Stimulated activated CD4-positive, alpha-beta T cell treated with anti-CD3 and anti-CD28 coated beads, Interleukin-1b, Interleukin-23, amount 100 ng/mL, for 48 hours (primary cell): ENCODE data around the gene KSR2.

ENCODE experiments used
- DNase-seq: peaks from one replicate; pipeline ENCODE4 v3.0.0-alpha.2; 2020

The KSR2 gene

GRCh38 chr12:117521346-117521745 lies 447.4 kb downstream of the KSR2 start:
- no peak for DNase-seq

- no peak for DNase-seq
These were observed 450.1 kb downstream of the KSR2 start for GRCh38 chr12:117518594-117519270.

GRCh38 chr12:117517219-117517739 lies 451.5 kb downstream of the KSR2 start:
- DNase-seq, result no peak

- DNase-seq, result no peak
These were observed 452.8 kb downstream of the KSR2 start for GRCh38 chr12:117516034-117516433.

- DNase-seq, result no peak
These were observed 454.8 kb downstream of the KSR2 start for GRCh38 chr12:117514016-117514415.

- no peak for DNase-seq
These were observed 455.4 kb downstream of the KSR2 start for GRCh38 chr12:117513353-117513752.

GRCh38 chr12:117508468-117508867 lies 460.3 kb downstream of the KSR2 start:
- no peak for DNase-seq

- DNase-seq, result no peak
These were observed 461.2 kb downstream of the KSR2 start for GRCh38 chr12:117507548-117507947.

GRCh38 chr12:117506333-117506732 lies 462.5 kb downstream of the KSR2 start:
- DNase-seq, result no peak

- no peak for DNase-seq
These were observed 466.2 kb downstream of the KSR2 start for GRCh38 chr12:117502633-117503032.

GRCh38 chr12:117502233-117502632 lies 466.6 kb downstream of the KSR2 start:
- no peak for DNase-seq

GRCh38 chr12:117501076-117501869 lies 467.5 kb downstream of the KSR2 start:
- no peak for DNase-seq

- DNase-seq, result no peak
These were observed 468.9 kb downstream of the KSR2 start for GRCh38 chr12:117499759-117500485.

- DNase-seq, result no peak
These were observed 469.9 kb downstream of the KSR2 start for GRCh38 chr12:117498880-117499279.

- DNase-seq, result no peak
These were observed 470.5 kb downstream of the KSR2 start for GRCh38 chr12:117498256-117498655.

GRCh38 chr12:117497407-117497806 lies 471.4 kb downstream of the KSR2 start:
- DNase-seq, result no peak

GRCh38 chr12:117494833-117495655 lies 473.7 kb downstream of the KSR2 start:
- DNase-seq, result no peak

GRCh38 chr12:117491711-117492110 lies 477.1 kb downstream of the KSR2 start:
- no peak for DNase-seq

- DNase-seq, result no peak
These were observed 478.7 kb downstream of the KSR2 start for GRCh38 chr12:117490130-117490529.

GRCh38 chr12:117489671-117490070 lies 479.1 kb downstream of the KSR2 start:
- DNase-seq, result no peak

- DNase-seq, result no peak
These were observed 481.7 kb downstream of the KSR2 start for GRCh38 chr12:117486840-117487659.
